GM19467 (cell line): ENCODE data around the gene ST7.
A peak's percentile ranks its signal among the peaks of the same experiment; 100 is the strongest.

ENCODE experiments used
- ATAC-seq: cut with Tn5 transposase; IDR thresholded peaks from one replicate; pipeline ENCODE4 v1.9.1; 2021; ENCODE audit warnings: mild to moderate bottlenecking, moderate library complexity; ENCODE audit not compliant: unreplicated experiment

ST7 gene

GRCh38 chr7:117061751-117062150 is 108.5 kb downstream of the ST7 start:
- no peak for ATAC-seq

DNA sequence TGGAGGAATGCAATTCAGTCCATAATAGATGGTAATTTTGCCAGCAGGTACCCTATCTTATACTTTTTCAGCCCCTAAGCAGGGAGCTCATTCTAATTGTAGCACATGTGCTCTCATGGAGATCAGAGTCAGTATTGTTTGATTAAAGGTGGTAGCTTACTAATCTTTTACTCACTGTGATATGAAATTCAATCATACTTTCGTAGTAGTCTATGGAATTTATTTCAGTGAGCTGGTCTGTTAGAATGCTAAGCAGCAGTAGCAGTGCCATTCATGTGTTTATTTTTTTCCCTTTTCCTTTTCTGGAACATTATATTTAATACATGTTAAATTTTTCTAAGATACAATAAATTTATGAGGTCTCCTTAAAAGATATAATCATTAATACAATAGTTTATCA is 109.0 kb downstream of the ST7 start:
- ATAC-seq, result no peak

- ATAC-seq, result no peak
These were observed 111.4 kb downstream of the ST7 start for GRCh38 chr7:117064688-117065087.

- no peak for ATAC-seq
These were observed 112.4 kb downstream of the ST7 start for GRCh38 chr7:117065571-117066150.

GRCh38 chr7:117066668-117067067 is 113.4 kb downstream of the ST7 start:
- ATAC-seq, result peak; percentile 52

GRCh38 chr7:117067340-117067739 is 114.0 kb downstream of the ST7 start:
- no peak for ATAC-seq

DNA sequence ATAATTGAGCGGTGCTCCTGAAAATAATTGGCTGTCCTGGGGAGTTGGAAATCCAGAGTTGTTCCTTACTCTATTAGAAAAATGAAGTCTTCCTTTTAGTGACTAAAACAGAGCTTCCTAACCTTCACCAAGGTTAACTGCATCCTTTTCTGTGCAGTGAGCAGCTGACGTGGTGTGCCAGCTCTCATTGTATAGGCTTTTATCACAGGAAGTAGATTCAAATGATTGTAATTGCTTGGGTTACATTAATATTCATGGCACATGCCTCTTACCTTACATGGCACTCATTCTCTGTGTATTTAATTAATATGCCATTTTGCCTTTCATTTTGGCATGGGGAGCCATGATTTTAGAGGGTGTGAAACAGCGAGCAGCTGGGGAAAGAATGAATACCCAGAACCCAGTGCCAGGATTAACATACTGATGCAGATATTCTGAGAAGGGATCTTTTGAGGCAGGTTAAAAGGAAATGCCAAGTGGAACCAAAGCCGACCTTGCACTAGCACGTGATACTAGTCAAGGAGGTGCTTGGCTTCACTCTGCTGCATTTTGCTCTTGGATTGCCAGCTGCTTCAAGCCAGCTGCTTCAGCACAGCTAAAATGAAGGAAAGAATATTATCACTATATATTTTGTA is 115.3 kb downstream of the ST7 start:
- ATAC-seq, result no peak

DNA sequence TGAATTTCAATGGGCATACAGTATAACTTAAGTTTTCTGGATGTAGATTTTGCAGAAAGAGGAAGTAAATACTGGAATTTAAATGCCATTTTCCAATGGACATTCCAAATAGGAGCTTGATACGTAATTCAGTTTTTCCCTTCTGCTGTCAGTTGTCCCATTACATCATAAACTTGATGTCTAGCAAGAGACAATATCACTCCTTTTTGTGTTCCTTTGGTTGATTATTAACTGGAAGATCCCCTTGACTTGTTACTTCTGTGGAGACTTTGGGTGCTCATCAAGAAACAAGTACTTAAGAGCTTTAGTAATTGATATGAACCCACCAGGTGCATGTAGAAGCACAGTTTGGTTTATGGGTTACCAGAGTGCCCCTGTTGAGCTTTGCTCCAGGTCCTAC is 116.1 kb downstream of the ST7 start:
- no peak for ATAC-seq

GRCh38 chr7:117071551-117071950 is 118.2 kb downstream of the ST7 start:
- no peak for ATAC-seq

GRCh38 chr7:117072620-117073118 is 119.4 kb downstream of the ST7 start:
- no peak for ATAC-seq

DNA sequence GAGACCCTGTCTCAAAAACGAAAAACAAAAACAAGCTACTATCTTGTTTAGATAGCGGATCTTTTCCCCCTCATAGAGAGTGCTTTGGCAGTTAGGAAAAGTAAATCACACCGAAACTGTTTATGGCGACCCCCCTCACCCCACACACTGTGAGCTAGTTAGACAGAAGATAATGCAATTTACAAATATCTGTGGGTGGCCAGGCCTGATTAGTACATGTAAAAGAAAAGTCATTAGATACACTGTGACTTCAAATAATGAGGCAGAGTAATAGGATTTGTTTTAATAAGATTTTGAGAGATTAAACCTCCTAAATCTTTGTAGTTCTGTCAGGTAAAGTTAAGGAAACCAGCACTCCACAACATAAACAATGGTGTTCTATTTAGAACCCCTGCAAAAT is 121.1 kb downstream of the ST7 start:
- ATAC-seq, result no peak

GRCh38 chr7:117075934-117076333 is 122.6 kb downstream of the ST7 start:
- no peak for ATAC-seq

DNA sequence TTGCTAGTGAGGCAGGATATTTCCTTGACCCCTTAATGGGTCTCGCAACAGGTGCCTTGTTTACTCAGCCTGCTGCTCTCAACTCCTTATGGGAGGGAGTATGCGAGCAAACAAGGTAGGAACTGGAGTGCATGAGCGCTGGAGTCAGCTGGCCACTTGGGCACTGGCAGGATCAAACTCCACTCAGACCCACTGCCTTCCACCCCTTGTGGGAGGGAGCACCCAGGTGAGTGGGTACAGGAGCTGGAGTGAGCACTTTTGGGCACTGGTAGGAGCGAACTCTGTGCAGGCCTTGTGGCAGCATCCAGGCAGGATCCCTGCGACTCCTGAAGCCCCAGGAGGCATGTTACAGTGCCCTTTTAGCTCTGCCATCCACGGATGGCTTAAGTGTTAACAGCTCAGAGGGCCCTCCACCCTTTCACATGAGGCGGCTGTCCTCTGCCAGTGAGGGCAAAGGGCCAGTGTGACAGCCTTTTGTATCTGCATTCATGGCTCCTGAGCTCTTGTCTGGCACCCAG is 123.2 kb downstream of the ST7 start:
- ATAC-seq, result no peak

GRCh38 chr7:117077658-117078057 is 124.4 kb downstream of the ST7 start:
- no peak for ATAC-seq

GRCh38 chr7:117082647-117083046 is 129.3 kb downstream of the ST7 start:
- ATAC-seq, result no peak

DNA sequence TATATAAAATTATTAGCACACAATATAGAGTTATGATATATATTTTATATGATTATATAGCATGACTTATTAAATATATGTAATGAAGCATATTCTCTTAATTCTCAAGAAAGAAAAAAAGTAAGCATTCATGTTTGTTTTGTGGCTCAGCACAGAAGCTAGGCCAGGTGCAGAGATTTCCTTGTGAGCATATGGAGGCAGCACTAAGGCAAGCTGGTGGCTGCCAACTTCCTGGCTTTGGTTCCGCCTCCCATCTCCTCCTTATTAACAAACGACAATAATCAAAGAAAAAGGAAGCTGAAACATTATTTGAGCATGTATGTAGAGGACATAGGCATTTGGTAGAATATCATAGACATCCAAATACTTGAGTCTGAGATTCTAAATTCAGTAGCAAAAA is 130.3 kb downstream of the ST7 start:
- no peak for ATAC-seq

GRCh38 chr7:117084286-117084685 is 131.0 kb downstream of the ST7 start:
- ATAC-seq, result no peak

DNA sequence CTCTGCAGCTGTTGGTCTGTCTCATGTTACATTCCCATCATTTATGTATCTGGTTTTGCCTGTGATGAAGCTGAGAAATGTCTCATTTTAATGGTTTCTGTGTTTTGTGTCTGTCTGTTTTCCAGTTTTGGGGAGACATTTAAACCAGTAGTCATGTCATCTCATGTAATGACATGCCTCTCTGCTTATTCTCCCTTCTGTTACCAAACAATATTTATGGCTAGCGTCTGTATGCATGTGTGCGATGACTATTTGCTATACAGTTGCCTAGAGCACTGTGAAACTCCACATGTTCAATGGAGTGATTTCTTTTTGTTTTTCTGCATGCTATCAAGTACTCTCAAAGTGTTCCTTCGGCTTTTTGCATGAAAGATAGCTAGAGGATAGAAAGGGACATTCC is 132.0 kb downstream of the ST7 start:
- ATAC-seq, result no peak

- no peak for ATAC-seq
These were observed 132.6 kb downstream of the ST7 start for GRCh38 chr7:117085769-117086463.

GRCh38 chr7:117086788-117087187 is 133.5 kb downstream of the ST7 start:
- no peak for ATAC-seq

DNA sequence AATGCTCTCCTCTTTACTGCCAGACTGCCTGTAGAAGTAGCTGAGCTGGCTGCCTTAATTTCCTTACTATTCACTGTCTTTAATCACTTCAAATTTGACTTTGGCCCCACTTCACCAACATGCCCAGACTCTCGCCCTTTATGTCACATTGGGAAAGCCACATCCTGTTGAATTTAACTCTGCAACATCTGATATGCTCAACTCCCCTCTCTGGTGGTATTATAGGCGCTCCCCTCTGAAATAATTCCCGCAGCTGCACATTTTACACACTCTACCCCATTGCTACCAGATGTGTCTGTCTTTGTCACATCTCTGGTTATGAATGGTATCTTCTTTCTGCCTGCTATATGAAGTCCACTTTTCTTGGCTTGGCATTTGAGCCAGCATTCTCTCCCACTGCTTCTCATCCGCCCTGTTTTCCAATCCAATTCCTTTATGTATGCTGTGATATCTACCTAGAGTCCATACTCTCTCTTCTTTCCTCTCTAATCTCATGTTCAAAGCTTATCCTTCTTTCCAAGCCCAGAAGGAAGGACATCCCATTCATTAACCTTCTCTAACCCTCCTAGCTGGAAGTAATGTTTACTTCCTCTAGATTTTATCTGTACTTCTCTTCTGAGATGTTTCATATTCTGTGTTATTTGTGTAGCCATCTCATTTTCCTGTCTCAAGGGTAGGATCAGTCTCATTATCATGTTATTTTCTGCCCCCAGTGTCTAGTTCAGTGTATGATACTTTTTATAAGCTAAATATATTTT is 134.5 kb downstream of the ST7 start:
- no peak for ATAC-seq
